ENCODE results near the gene SLC35D3. TPM values are rescaled to one million over a fixed set of nuclear protein-coding genes. Genes with fewer than 3 reads are reported as not detected.
"Not testable (repeated sequence)": the region's sequence is repeated elsewhere in the genome, so short reads cannot be mapped to it uniquely, and the experiment has no call there.

Gene SLC35D3
- total and polyA plus RNA-seq, 2 donors (not counting 1 experiment from before 2014, with no cell fraction given), result not detected

DNA sequence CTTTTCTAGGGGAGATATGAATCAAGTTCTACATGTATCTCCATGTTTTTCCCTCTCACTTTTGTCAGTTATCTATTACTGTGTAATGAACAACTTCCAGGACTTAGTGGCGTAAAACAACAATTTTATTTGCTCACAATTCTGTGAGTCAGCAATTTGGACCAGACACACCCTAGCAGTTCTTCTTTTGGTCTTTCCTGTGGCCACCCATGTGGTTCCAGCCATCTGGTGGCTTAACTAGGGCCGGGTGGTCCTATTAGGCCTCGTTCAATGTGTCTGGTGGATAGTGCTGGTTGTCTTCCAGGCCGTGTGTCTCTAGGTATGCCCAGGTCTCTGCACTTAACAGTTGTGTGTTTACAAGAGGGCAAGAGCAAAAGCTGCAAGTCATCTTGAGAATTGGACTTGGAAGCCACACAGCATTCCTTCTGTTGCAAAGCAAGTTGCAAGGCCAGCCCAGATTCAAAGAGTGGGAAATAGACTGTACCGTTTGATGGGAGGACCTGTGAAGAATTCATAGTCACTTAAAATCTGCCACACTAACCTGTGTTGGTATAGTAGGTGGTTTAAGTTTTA lies 20.8 kb upstream of the SLC35D3 start:
- H3K27ac ChIP-seq (ENCODE audit: insufficient read depth, low read length), result no peak overlapping the region
- H3K9me3 ChIP-seq (ENCODE audit: control insufficient read depth, insufficient read depth, low read depth, low read length), result no peaks in the 10 kb centered on the region
- H3K27me3 ChIP-seq (ENCODE audit: control insufficient read depth, insufficient read depth, low read length), result no peaks in the 10 kb centered on the region
- H3K4me1 ChIP-seq (ENCODE audit: control insufficient read depth, extremely low read depth, insufficient read depth, low read length), result no peaks in the 10 kb centered on the region
- no peak overlapping the region for H2AFZ ChIP-seq (ENCODE audit: low read length)
- no peak overlapping the region for H3K4me3 ChIP-seq (replicated peaks in 1 of 4; ENCODE audit: control extremely low read depth in 1 of 4, insufficient read depth in 1 of 4, low read depth in 3 of 4, low read length in 4 of 4)
- no peaks in the 10 kb centered on the region for H4K20me1 ChIP-seq (ENCODE audit: control insufficient read depth, extremely low read depth, insufficient read depth, low read length)
- no peak for DNase-seq (ENCODE audit: low read depth in 2 of 2)
- TF ChIP-seq, protein P1, sequence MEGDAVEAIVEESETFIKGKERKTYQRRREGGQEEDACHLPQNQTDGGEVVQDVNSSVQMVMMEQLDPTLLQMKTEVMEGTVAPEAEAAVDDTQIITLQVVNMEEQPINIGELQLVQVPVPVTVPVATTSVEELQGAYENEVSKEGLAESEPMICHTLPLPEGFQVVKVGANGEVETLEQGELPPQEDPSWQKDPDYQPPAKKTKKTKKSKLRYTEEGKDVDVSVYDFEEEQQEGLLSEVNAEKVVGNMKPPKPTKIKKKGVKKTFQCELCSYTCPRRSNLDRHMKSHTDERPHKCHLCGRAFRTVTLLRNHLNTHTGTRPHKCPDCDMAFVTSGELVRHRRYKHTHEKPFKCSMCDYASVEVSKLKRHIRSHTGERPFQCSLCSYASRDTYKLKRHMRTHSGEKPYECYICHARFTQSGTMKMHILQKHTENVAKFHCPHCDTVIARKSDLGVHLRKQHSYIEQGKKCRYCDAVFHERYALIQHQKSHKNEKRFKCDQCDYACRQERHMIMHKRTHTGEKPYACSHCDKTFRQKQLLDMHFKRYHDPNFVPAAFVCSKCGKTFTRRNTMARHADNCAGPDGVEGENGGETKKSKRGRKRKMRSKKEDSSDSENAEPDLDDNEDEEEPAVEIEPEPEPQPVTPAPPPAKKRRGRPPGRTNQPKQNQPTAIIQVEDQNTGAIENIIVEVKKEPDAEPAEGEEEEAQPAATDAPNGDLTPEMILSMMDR (conservative IDR thresholded peaks at IDR 0.05 in 1 of 2, IDR thresholded peaks at IDR 0.05 in 1 of 2; ENCODE audit: low read depth in 1 of 2, low read length in 2 of 2), result no peak
- TF ChIP-seq EZH2 (IDR thresholded peaks at IDR 0.05; ENCODE audit: low read length, missing control alignments), result no peak
- no peaks in the 10 kb centered on the region for H3K36me3 ChIP-seq (ENCODE audit: control insufficient read depth, insufficient read depth, low read length)
- H3K4me2 ChIP-seq (ENCODE audit: extremely low read depth, insufficient read depth, low read length), result no peak overlapping the region
- H3K9ac ChIP-seq (ENCODE audit: insufficient read depth, low read length), result no peak overlapping the region
- no peaks in the 10 kb centered on the region for H3K79me2 ChIP-seq (ENCODE audit: control insufficient read depth, insufficient read depth, low read length)

DNA sequence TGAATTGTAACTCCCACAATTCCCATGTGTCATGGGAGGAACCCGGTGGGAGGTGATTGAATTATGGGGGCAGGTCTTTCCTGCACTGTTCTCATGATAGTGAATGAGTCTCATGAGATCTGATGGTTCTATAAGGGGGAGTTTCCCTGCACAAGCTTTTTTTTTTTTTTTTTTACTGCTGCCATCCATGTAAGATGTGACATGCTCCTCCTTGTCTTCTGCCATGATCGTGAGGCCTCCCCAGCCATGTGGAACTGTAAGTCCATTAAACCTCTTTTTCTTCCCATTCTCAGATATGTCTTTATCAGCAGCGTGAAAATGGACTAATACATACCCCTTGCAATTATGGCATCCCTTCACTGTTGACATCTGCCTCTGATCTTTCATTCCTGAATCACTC lies 17.6 kb upstream of the SLC35D3 start:
- not testable (repeated sequence) for H3K27ac ChIP-seq (ENCODE audit: insufficient read depth, low read length); H3K4me2 ChIP-seq (ENCODE audit: extremely low read depth, insufficient read depth, low read length); H3K9ac ChIP-seq (ENCODE audit: insufficient read depth, low read length); H3K4me1 ChIP-seq (ENCODE audit: control insufficient read depth, extremely low read depth, insufficient read depth, low read length); H2AFZ ChIP-seq (ENCODE audit: low read length); H3K9me3 ChIP-seq (ENCODE audit: control insufficient read depth, insufficient read depth, low read depth, low read length); H3K36me3 ChIP-seq (ENCODE audit: control insufficient read depth, insufficient read depth, low read length); H4K20me1 ChIP-seq (ENCODE audit: control insufficient read depth, extremely low read depth, insufficient read depth, low read length); DNase-seq (ENCODE audit: low read depth in 2 of 2); H3K4me3 ChIP-seq (replicated peaks in 1 of 4; ENCODE audit: control extremely low read depth in 1 of 4, insufficient read depth in 1 of 4, low read depth in 3 of 4, low read length in 4 of 4); H3K79me2 ChIP-seq (ENCODE audit: control insufficient read depth, insufficient read depth, low read length); H3K27me3 ChIP-seq (ENCODE audit: control insufficient read depth, insufficient read depth, low read length)

DNA sequence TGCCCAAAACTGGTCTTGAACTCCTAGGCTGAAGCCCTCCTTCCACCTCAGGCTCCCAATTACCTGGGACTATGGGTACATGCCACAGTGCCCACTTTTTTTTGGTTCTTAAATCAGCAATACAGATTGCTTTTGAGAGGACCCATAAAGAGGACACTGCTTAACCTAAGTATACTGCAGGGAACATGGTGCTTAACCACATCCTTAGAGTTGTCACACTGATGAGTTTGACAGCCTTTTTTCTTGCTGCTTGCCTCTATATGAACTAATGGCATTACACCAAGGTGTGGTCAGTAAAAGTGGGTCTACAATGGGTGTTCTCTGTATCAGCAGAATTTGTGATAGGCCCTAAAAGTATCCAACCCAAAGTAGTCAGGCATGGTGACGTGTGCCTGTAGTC lies 7.2 kb upstream of the SLC35D3 start:
- Histone ChIP-seq H3K4me2 (ENCODE audit: extremely low read depth, insufficient read depth, low read length) (no peak overlapping the region), H4K20me1 (ENCODE audit: control insufficient read depth, extremely low read depth, insufficient read depth, low read length) (no peaks in the 10 kb centered on the region), H3K9ac (ENCODE audit: insufficient read depth, low read length) (no peak overlapping the region), H3K4me3 (replicated peaks in 1 of 4; ENCODE audit: control extremely low read depth in 1 of 4, insufficient read depth in 1 of 4, low read depth in 3 of 4, low read length in 4 of 4) (no peak overlapping the region), H3K27ac (ENCODE audit: insufficient read depth, low read length) (no peak overlapping the region), H3K9me3 (ENCODE audit: control insufficient read depth, insufficient read depth, low read depth, low read length) (no peaks in the 10 kb centered on the region), H3K27me3 (ENCODE audit: control insufficient read depth, insufficient read depth, low read length) (peaks cover 2% of the 10 kb centered on the region), H2AFZ (ENCODE audit: low read length) (no peak overlapping the region), H3K36me3 (ENCODE audit: control insufficient read depth, insufficient read depth, low read length) (no peaks in the 10 kb centered on the region), H3K79me2 (ENCODE audit: control insufficient read depth, insufficient read depth, low read length) (no peaks in the 10 kb centered on the region), H3K4me1 (ENCODE audit: control insufficient read depth, extremely low read depth, insufficient read depth, low read length) (no peaks in the 10 kb centered on the region)
- no peak for DNase-seq (ENCODE audit: low read depth in 2 of 2)
- TF ChIP-seq, protein P1 (conservative IDR thresholded peaks at IDR 0.05 in 1 of 2, IDR thresholded peaks at IDR 0.05 in 1 of 2; ENCODE audit: low read depth in 1 of 2, low read length in 2 of 2), result no peak
- no peak for TF ChIP-seq EZH2 (IDR thresholded peaks at IDR 0.05; ENCODE audit: low read length, missing control alignments)

All from fibroblast of lung (primary cell).